Measurements from ENCODE around the gene KRTAP10-10.
"Not testable (repeated sequence)": the region's sequence is repeated elsewhere in the genome, so short reads cannot be mapped to it uniquely, and the experiment has no call there.

Gene KRTAP10-10

GRCh38 chr21:44628707-44629391 is 8.3 kb upstream of the KRTAP10-10 start:
- H3K36me3 ChIP-seq = no peaks in the 10 kb centered on the region
- TF ChIP-seq, protein P1, sequence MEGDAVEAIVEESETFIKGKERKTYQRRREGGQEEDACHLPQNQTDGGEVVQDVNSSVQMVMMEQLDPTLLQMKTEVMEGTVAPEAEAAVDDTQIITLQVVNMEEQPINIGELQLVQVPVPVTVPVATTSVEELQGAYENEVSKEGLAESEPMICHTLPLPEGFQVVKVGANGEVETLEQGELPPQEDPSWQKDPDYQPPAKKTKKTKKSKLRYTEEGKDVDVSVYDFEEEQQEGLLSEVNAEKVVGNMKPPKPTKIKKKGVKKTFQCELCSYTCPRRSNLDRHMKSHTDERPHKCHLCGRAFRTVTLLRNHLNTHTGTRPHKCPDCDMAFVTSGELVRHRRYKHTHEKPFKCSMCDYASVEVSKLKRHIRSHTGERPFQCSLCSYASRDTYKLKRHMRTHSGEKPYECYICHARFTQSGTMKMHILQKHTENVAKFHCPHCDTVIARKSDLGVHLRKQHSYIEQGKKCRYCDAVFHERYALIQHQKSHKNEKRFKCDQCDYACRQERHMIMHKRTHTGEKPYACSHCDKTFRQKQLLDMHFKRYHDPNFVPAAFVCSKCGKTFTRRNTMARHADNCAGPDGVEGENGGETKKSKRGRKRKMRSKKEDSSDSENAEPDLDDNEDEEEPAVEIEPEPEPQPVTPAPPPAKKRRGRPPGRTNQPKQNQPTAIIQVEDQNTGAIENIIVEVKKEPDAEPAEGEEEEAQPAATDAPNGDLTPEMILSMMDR (IDR thresholded peaks at IDR 0.05) = no peak
- H3K9me3 ChIP-seq = peaks cover 7 to 36% (median 30%) of the 10 kb centered on the region in 3 donors
- intact Hi-C loops (cut with DNase I; ENCODE audit: low total_unique reads) = no loop called here
- no peak overlapping the region for H3K4me3 ChIP-seq
- H3K27me3 ChIP-seq = peaks cover 0 to 27% of the 10 kb centered on the region in 2 donors
- no peaks in the 10 kb centered on the region for H3K4me1 ChIP-seq
- DNase-seq = no peak
- H3K27ac ChIP-seq = no peak overlapping the region

DNA sequence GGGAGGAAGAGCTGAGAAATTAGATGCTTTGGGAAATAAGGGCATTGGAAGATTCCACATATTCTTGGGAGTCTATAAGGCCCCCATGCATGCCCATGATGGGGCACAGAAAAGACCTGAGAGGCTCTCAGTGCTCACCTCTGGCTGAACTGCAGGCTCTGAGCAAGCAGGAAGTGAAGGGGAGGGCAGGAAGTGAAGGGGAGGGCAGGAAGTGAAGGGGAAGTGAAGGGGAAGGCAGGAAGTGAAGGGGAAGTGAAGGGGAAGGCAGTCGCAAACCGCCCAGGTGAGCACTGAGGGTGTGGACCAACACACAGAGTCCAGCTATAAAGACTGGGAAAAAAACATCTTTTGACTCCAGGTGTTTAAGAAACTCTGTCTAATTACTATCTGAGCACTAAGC is 6.7 kb upstream of the KRTAP10-10 start:
- Histone ChIP-seq H3K4me1 (no peaks in the 10 kb centered on the region), H3K4me3 (no peak overlapping the region), H3K27me3 (peaks cover 0 to 27% of the 10 kb centered on the region in 2 donors), H3K36me3 (no peaks in the 10 kb centered on the region), H3K9me3 (peaks cover 7 to 30% (median 27%) of the 10 kb centered on the region in 3 donors), H3K27ac (no peak overlapping the region)
- DNase-seq = no peak
- TF ChIP-seq, protein P1 (IDR thresholded peaks at IDR 0.05) = no peak
- intact Hi-C loops (cut with DNase I; ENCODE audit: low total_unique reads) = no loop called here

DNA sequence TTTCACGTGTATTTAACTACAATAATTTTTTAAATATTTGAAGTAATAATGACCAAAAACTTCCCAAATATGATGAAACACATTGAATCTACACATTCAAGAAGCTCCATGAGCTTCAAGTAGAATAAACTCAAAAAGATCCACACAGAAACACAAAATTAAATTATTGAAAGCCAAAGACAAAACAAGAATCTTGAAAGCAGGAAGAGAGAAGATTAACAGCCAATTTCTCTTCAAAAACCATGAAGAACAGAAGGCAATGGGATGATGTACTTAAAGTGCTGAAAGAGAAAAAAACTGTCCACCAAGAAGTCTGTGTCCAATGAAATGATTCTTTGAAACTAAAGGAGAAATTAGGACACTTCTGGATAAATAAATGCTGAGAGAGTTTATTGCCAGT is 5.1 kb upstream of the KRTAP10-10 start:
- Histone ChIP-seq H3K27ac (no peak overlapping the region), H3K36me3 (no peaks in the 10 kb centered on the region), H3K9me3 (peaks cover 7 to 30% (median 27%) of the 10 kb centered on the region in 3 donors), H3K4me1 (no peaks in the 10 kb centered on the region), H3K4me3 (no peak overlapping the region), H3K27me3 (peaks cover 0 to 19% of the 10 kb centered on the region in 2 donors)
- no peak for DNase-seq
- intact Hi-C loops (cut with DNase I; ENCODE audit: low total_unique reads) = no loop called here
- TF ChIP-seq, protein P1 (IDR thresholded peaks at IDR 0.05) = no peak

DNA sequence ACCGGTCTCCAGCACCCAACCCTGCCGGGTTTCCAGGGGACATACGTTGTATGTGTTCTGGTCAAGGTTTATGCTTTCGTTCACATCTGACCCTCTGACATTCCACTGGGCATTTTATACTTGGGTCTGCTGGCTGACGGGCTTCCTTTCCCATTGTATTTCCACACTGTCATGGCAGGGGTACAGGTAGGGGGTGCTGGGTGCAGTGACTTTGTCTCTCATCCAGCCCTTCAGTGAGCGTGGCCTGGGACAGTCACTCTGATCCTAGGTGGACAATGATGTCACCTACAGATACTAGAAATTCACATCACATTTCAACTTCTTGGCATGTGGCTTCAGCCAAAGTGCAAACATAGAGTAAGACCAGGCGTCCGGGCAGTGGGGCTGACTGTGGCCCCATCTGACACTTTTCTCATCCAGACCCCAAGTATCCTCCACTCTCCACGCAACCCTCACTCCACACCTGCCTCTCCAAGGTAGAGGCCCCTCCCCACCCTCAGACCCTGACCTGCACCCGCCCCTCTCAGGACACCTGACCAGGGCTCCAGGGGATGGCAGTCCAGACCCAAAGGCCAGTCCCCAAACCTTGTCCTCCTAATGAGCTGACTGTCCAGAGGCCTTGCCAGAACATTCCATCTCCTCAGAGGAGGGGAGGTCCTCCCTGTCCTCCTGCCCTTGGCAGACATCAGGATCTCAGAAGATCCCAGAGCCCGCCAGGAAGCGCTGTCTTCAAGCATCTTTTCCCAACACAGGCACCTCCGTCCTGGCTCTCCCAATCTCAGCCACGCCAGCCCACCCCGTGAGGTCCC is 743 bp upstream of the KRTAP10-10 start:
- H3K9me3 ChIP-seq = peaks cover 1 to 26% (median 11%) of the 10 kb centered on the region in 3 donors
- no peak for DNase-seq
- TF ChIP-seq, protein P1 (IDR thresholded peaks at IDR 0.05) = no peak
- H3K27ac ChIP-seq = no peak overlapping the region
- intact Hi-C loops (cut with DNase I; ENCODE audit: low total_unique reads) = no loop called here
- peaks cover 0 to 25% of the 10 kb centered on the region in 2 donors for H3K27me3 ChIP-seq
- no peaks in the 10 kb centered on the region for H3K4me1 ChIP-seq
- no peaks in the 10 kb centered on the region for H3K36me3 ChIP-seq
- H3K4me3 ChIP-seq = no peak overlapping the region

DNA sequence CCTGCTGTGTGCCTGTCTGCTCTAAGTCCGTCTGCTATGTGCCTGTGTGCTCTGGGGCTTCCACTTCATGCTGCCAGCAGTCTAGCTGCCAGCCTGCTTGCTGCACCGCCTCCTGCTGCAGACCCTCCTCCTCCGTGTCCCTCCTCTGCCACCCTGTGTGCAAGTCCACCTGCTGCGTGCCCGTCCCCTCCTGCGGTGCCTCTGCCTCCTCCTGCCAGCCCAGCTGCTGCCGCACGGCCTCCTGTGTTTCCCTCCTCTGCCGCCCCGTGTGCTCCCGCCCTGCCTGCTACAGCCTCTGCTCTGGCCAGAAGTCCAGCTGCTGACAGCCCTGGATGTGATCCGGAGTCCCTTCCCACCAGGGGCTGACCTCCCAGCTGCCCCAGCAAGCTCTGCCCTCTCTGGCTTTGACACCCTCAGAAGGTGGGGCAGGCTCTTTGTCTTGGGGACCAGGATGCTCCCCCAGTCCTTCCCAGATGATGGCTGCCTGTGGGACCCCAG is 744 bp downstream of the KRTAP10-10 start:
- H3K36me3 ChIP-seq; intact Hi-C loops (cut with DNase I; ENCODE audit: low total_unique reads); DNase-seq; H3K4me3 ChIP-seq; H3K4me1 ChIP-seq; H3K27ac ChIP-seq: not testable (repeated sequence)
- Histone ChIP-seq H3K27me3 (peaks cover 0 to 25% of the 10 kb centered on the region in 2 donors), H3K9me3 (peaks cover 0 to 13% (median 0%) of the 10 kb centered on the region in 3 donors)

DNA sequence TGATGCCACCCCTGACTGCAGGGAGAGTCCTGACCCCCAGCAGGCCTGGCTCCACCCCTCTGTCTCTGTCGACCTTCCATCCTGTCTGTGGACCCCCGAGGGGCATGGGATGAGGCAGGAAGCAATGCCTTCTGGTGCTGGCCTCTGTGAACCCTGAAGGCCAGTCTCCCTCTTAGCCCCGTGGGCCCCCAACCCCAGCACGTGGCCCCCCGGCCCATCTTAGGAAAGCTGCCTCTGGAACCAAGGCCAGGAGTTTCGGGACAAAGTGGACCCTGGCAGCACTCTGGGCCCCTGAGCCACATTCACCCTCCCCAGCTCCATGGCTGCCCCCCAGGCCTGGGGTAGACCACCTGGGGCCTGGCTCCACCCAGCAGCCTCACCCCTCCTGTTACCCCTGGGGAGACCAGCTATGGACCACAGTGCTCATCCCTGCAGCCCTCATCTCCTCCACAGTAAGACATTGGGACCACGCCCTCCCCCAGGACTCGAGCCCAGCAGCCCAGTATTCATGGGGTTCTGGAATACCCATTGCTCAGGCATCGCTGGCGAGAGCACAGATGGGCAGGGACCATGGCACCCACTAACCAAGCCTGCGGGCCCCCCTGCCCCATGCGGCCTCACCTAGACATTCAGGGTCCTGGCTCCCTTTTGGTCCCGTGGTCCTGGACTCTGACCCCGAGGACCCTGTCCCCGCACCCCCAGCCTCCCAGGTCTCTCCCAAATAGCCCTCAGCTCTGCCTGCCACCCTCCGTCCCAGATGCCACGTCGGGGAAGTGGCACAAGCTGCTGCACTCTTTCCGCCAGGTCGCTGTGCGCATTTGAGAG is 1.6 kb downstream of the KRTAP10-10 start:
- H3K27ac ChIP-seq; H3K4me1 ChIP-seq; H3K36me3 ChIP-seq; intact Hi-C loops (cut with DNase I; ENCODE audit: low total_unique reads); DNase-seq; H3K4me3 ChIP-seq: not testable (repeated sequence)
- H3K27me3 ChIP-seq = peaks cover 0 to 25% of the 10 kb centered on the region in 2 donors
- peaks cover 0 to 11% (median 0%) of the 10 kb centered on the region in 3 donors for H3K9me3 ChIP-seq

Data from tibial artery (tissue), 4 donors.